BJ (cell line): ENCODE measurements around the gene PTBP1. TPM values are rescaled to one million over a fixed set of nuclear protein-coding genes. Genes with fewer than 3 reads are reported as not detected.

ENCODE experiments used
- CTCF ChIA-PET: fragments of 350-600 bp; formaldehyde crosslinking; extraction: SDS; loops from one replicate; lab custom pipeline; 2021; ENCODE audit warnings: antibody characterized with exemption, inconsistent platforms; lab: Yijun Ruan, JAX
- POLR2A ChIA-PET: fragments of 300-600 bp; sonication (Branson Sonifier 250); formaldehyde crosslinking; extraction: SDS; loops from one replicate; lab custom pipeline; 2021; ENCODE audit warnings: antibody characterized with exemption; lab: Charles Lee
- DNase-seq: peaks from one replicate; pipeline ENCODE4 v3.0.0-alpha.2; 2011; ENCODE audit warnings: low read depth
- H3K27me3 ChIP-seq: 2 replicates; pipeline ENCODE4 v1.6.0; 2011; ENCODE audit warnings: low read length; ENCODE audit not compliant: control insufficient read depth, insufficient read depth
- H3K36me3 ChIP-seq: 2 replicates; pipeline ENCODE4 v1.5.1; 2011; ENCODE audit warnings: low read length; ENCODE audit not compliant: control insufficient read depth, insufficient read depth
- H3K4me3 ChIP-seq: 2 replicates; pipeline ENCODE4 v1.5.1; 2011; ENCODE audit warnings: low read depth, mild to moderate bottlenecking, control low read depth, low read length
- CTCF ChIP-seq: IDR thresholded peaks from 2 replicates; pipeline ENCODE4 v1.5.1; 2011; ENCODE audit warnings: low read depth, mild to moderate bottlenecking, control low read depth, inconsistent platforms, low read length, moderate library complexity; ENCODE audit not compliant: insufficient read depth
- polyA plus RNA-seq: library from polyadenylated mRNA; depleted of rRNA; stranded (reverse); fragments of >200 nt; gene quantifications from 2 replicates; pipeline ENCODE4 v1.2.3, GENCODE V29; 2011

Gene PTBP1
- polyA plus RNA-seq, 1 experiment = 328 TPM

GRCh38 chr19:797528-798414, 519 bp downstream of the PTBP1 start:
- Histone ChIP-seq H3K27me3 (no peaks in the 10 kb centered on the region), H3K36me3 (peaks cover 10% of the 10 kb centered on the region), H3K4me3 (peak overlapping the region; percentile 70)
- DNase-seq = peak; percentile 21
- ChIA-PET POLR2A (no interaction called here), CTCF (no interaction called here)
- no peak for TF ChIP-seq CTCF

GRCh38 chr19:798415-799075, 1.3 kb downstream of the PTBP1 start:
- TF ChIP-seq CTCF = no peak
- POLR2A ChIA-PET = no interaction called here
- DNase-seq = no peak
- H3K36me3 ChIP-seq = peaks cover 13% of the 10 kb centered on the region
- peak overlapping the region; percentile 70 for H3K4me3 ChIP-seq
- CTCF ChIA-PET = interaction anchor here (1.1 kb wide), 1 partner anchor 65 kb away, joined by 5 read pairs; no protein-coding TSS in a partner anchor
- no peaks in the 10 kb centered on the region for H3K27me3 ChIP-seq

- H3K27me3 ChIP-seq = no peaks in the 10 kb centered on the region
- POLR2A ChIA-PET = interaction anchor here (0.5 to 0.7 kb wide), 2 partner anchors 70 to 243 kb away, joined by 3 to 4 read pairs; no protein-coding TSS in a partner anchor
- DNase-seq = no peak
- H3K4me3 ChIP-seq = peak overlapping the region; percentile 70
- CTCF ChIA-PET = interaction anchor here (1.0 to 1.1 kb wide), 2 partner anchors 27 to 64 kb away, joined by 3 to 5 read pairs; no protein-coding TSS in a partner anchor
- H3K36me3 ChIP-seq = peaks cover 20% of the 10 kb centered on the region
- peak; percentile 44 for TF ChIP-seq CTCF
Observed at GRCh38 chr19:799076-799881, 2.0 kb downstream of the PTBP1 start.

- TF ChIP-seq CTCF = no peak
- H3K36me3 ChIP-seq = peaks cover 32% of the 10 kb centered on the region
Observed at GRCh38 chr19:800360-801029, 3.2 kb downstream of the PTBP1 start.

More at GRCh38 chr19:800360-801029, 3.2 kb downstream of the PTBP1 start:
- ChIA-PET CTCF (interaction anchor here (1.0 to 1.6 kb wide), 4 partner anchors 31 to 58 kb away, joined by 3 to 5 read pairs (median 4); no protein-coding TSS in a partner anchor), POLR2A (no interaction called here)
- DNase-seq = no peak
- Histone ChIP-seq H3K4me3 (no peak overlapping the region), H3K27me3 (no peaks in the 10 kb centered on the region)
